HG03280 (cell line): ENCODE results near the gene ARHGAP22.

ENCODE experiments used
- ATAC-seq: cut with Tn5 transposase; IDR thresholded peaks from one replicate; pipeline ENCODE4 v1.9.1; 2021; ENCODE audit warnings: mild to moderate bottlenecking, moderate library complexity; ENCODE audit not compliant: unreplicated experiment

Gene ARHGAP22

GRCh38 chr10:48555310-48556042 is 49.4 kb downstream of the ARHGAP22 start:
- ATAC-seq, result no peak

- no peak for ATAC-seq
Observed at GRCh38 chr10:48554656-48555055, 50.2 kb downstream of the ARHGAP22 start.

GRCh38 chr10:48554246-48554645 is 50.6 kb downstream of the ARHGAP22 start:
- no peak for ATAC-seq

- no peak for ATAC-seq
Observed at GRCh38 chr10:48552946-48553564, 51.8 kb downstream of the ARHGAP22 start.

- no peak for ATAC-seq
Observed at GRCh38 chr10:48551861-48552591, 52.8 kb downstream of the ARHGAP22 start.

- ATAC-seq, result no peak
Observed at GRCh38 chr10:48550977-48551376, 53.9 kb downstream of the ARHGAP22 start.

GRCh38 chr10:48550071-48550691 is 54.7 kb downstream of the ARHGAP22 start:
- no peak for ATAC-seq

GRCh38 chr10:48549236-48549635 is 55.6 kb downstream of the ARHGAP22 start:
- no peak for ATAC-seq

GRCh38 chr10:48548531-48549135 is 56.2 kb downstream of the ARHGAP22 start:
- ATAC-seq, result no peak

- no peak for ATAC-seq
Observed at GRCh38 chr10:48547981-48548380, 56.9 kb downstream of the ARHGAP22 start.

GRCh38 chr10:48547061-48547895 is 57.6 kb downstream of the ARHGAP22 start:
- no peak for ATAC-seq

GRCh38 chr10:48545462-48546145 is 59.3 kb downstream of the ARHGAP22 start:
- ATAC-seq, result no peak

- no peak for ATAC-seq
Observed at GRCh38 chr10:48543182-48543844, 61.6 kb downstream of the ARHGAP22 start.

GRCh38 chr10:48542471-48543181 is 62.2 kb downstream of the ARHGAP22 start:
- no peak for ATAC-seq

- ATAC-seq, result no peak
Observed at GRCh38 chr10:48541144-48541795, 63.6 kb downstream of the ARHGAP22 start.

- ATAC-seq, result no peak
Observed at GRCh38 chr10:48538611-48539010, 66.3 kb downstream of the ARHGAP22 start.

- ATAC-seq, result no peak
Observed at GRCh38 chr10:48536916-48537890, 67.7 kb downstream of the ARHGAP22 start.
